ENCODE results near the gene PRKCA. TPM values are rescaled to one million over a fixed set of nuclear protein-coding genes. Genes with fewer than 3 reads are reported as not detected.
"Not testable (repeated sequence)": the region's sequence is repeated elsewhere in the genome, so short reads cannot be mapped to it uniquely, and the experiment has no call there.

The PRKCA gene
- total RNA-seq, 1 donor from 2014 or later: 4.7 TPM

- Histone ChIP-seq H3K4me3 (ENCODE audit: low read depth, low read length) (no peak overlapping the region), H3K27me3 (ENCODE audit: control insufficient read depth, insufficient read depth, low read length) (no peaks in the 10 kb centered on the region), H3K36me3 (ENCODE audit: control insufficient read depth, insufficient read depth, low read length) (no peaks in the 10 kb centered on the region)
- no peak for TF ChIP-seq CTCF (IDR thresholded peaks at IDR 0.05; ENCODE audit: insufficient read depth, low read length, severe bottlenecking)
- FAIRE-seq (no peak), DNase-seq (ENCODE audit: low read depth) (no peak)
Measured at GRCh38 chr17:66344473-66344872, 42.1 kb downstream of the PRKCA start.

GRCh38 chr17:66345264-66345663, 42.9 kb downstream of the PRKCA start:
- no peak for DNase-seq (ENCODE audit: low read depth)
- TF ChIP-seq CTCF (IDR thresholded peaks at IDR 0.05; ENCODE audit: insufficient read depth, low read length, severe bottlenecking): no peak
- no peak overlapping the region for H3K4me3 ChIP-seq (ENCODE audit: low read depth, low read length)
- H3K27me3 ChIP-seq (ENCODE audit: control insufficient read depth, insufficient read depth, low read length): no peaks in the 10 kb centered on the region
- FAIRE-seq: no peak
- no peaks in the 10 kb centered on the region for H3K36me3 ChIP-seq (ENCODE audit: control insufficient read depth, insufficient read depth, low read length)

- H3K4me3 ChIP-seq (ENCODE audit: low read depth, low read length); H3K36me3 ChIP-seq (ENCODE audit: control insufficient read depth, insufficient read depth, low read length); H3K27me3 ChIP-seq (ENCODE audit: control insufficient read depth, insufficient read depth, low read length); FAIRE-seq; DNase-seq (ENCODE audit: low read depth): not testable (repeated sequence)
Measured at GRCh38 chr17:66345949-66346638, 43.7 kb downstream of the PRKCA start.

- no peak for TF ChIP-seq CTCF (IDR thresholded peaks at IDR 0.05; ENCODE audit: insufficient read depth, low read length, severe bottlenecking)
- no peak overlapping the region for H3K4me3 ChIP-seq (ENCODE audit: low read depth, low read length)
- DNase-seq (ENCODE audit: low read depth) (peak; percentile 54), FAIRE-seq (no peak)
- H3K27me3 ChIP-seq (ENCODE audit: control insufficient read depth, insufficient read depth, low read length): no peaks in the 10 kb centered on the region
- no peaks in the 10 kb centered on the region for H3K36me3 ChIP-seq (ENCODE audit: control insufficient read depth, insufficient read depth, low read length)
Measured at GRCh38 chr17:66347661-66348514, 45.5 kb downstream of the PRKCA start.

GRCh38 chr17:66348584-66349165, 46.3 kb downstream of the PRKCA start:
- DNase-seq (ENCODE audit: low read depth) (peak; percentile 80), FAIRE-seq (no peak)
- no peaks in the 10 kb centered on the region for H3K27me3 ChIP-seq (ENCODE audit: control insufficient read depth, insufficient read depth, low read length)
- no peak for TF ChIP-seq CTCF (IDR thresholded peaks at IDR 0.05; ENCODE audit: insufficient read depth, low read length, severe bottlenecking)
- no peaks in the 10 kb centered on the region for H3K36me3 ChIP-seq (ENCODE audit: control insufficient read depth, insufficient read depth, low read length)
- no peak overlapping the region for H3K4me3 ChIP-seq (ENCODE audit: low read depth, low read length)
